ENCODE data around the gene SPCS1.

- TF ChIP-seq CTCF (IDR thresholded peaks at IDR 0.05) = no peak
- no peak for TF ChIP-seq POLR2A (IDR thresholded peaks at IDR 0.05; ENCODE audit: low read length)
- TF ChIP-seq JUN (IDR thresholded peaks at IDR 0.05) = no peak
- TF ChIP-seq CEBPB (IDR thresholded peaks at IDR 0.05) = no peak
- TF ChIP-seq ZFP36 (IDR thresholded peaks at IDR 0.05; ENCODE audit: borderline replicate concordance, partially characterized antibody) = no peak
- TF ChIP-seq EP300 (IDR thresholded peaks at IDR 0.05) = no peak
Measured at GRCh38 chr3:52730681-52731080, 24.8 kb downstream of the SPCS1 start.
